Neural progenitor cell (in vitro differentiated cells): Measurements from ENCODE around the gene CHST8. TPM values are rescaled to one million over a fixed set of nuclear protein-coding genes. Genes with fewer than 3 reads are reported as not detected.

ENCODE experiments used
- DNase-seq: peaks from one replicate; pipeline ENCODE4 v3.0.0-alpha.2; 2016; ENCODE audit warnings: low spot score
- H2AFZ ChIP-seq: fragments of 200-600 bp; sonication (generic); replicated peaks from 2 replicates; pipeline ENCODE4 v1.6.1; 2016; ENCODE audit warnings: antibody characterized with exemption
- H3F3A ChIP-seq: fragments of 200-600 bp; sonication (generic); 2 replicates; pipeline ENCODE4 v1.6.1; 2016; ENCODE audit warnings: antibody characterized with exemption, low read depth
- H3K27ac ChIP-seq: fragments of 200-600 bp; sonication (generic); 2 replicates; pipeline ENCODE4 v1.5.1; 2016; ENCODE audit warnings: mild to moderate bottlenecking
- H3K27me3 ChIP-seq: fragments of 200-600 bp; sonication (generic); 2 replicates; pipeline ENCODE4 v1.6.1; 2016; ENCODE audit warnings: mild to moderate bottlenecking, moderate library complexity
- H3K36me3 ChIP-seq: fragments of 200-600 bp; sonication (generic); 2 replicates; pipeline ENCODE4 v1.5.1; 2016
- H3K4me1 ChIP-seq: fragments of 200-600 bp; sonication (generic); 2 replicates; pipeline ENCODE4 v1.6.1; 2016; ENCODE audit warnings: mixed run types
- H3K4me2 ChIP-seq: fragments of 200-600 bp; sonication (generic); 2 replicates; pipeline ENCODE4 v1.6.1; 2016
- H3K4me3 ChIP-seq: fragments of 200-600 bp; sonication (generic); 2 replicates; pipeline ENCODE4 v1.5.1; 2016
- H3K79me2 ChIP-seq: fragments of 200-600 bp; sonication (generic); 2 replicates; pipeline ENCODE4 v1.6.1; 2016; ENCODE audit warnings: low read depth
- H3K9ac ChIP-seq: fragments of 200-600 bp; sonication (generic); 2 replicates; pipeline ENCODE4 v1.6.1; 2016
- H3K9me3 ChIP-seq: fragments of 200-600 bp; sonication (generic); 2 replicates; pipeline ENCODE4 v1.5.1; 2016; ENCODE audit warnings: low read depth
- H4K20me1 ChIP-seq: fragments of 200-600 bp; sonication (generic); 2 replicates; pipeline ENCODE4 v1.6.1; 2016; ENCODE audit warnings: low read depth
- H3K27ac Mint-ChIP-seq: 3 replicates; pipeline ENCODE4 v1.8.0; 2021; ENCODE audit warnings: mixed read lengths
- H3K27me3 Mint-ChIP-seq: 2 replicates; pipeline ENCODE4 v1.8.0; 2022; ENCODE audit warnings: low read depth, mild to moderate bottlenecking, inconsistent platforms, moderate library complexity, mixed read lengths; ENCODE audit not compliant: insufficient read depth
- H3K36me3 Mint-ChIP-seq: 3 replicates; pipeline ENCODE4 v1.8.0; 2021; ENCODE audit warnings: mixed read lengths
- H3K4me1 Mint-ChIP-seq: 3 replicates; pipeline ENCODE4 v1.8.0; 2021; ENCODE audit warnings: mixed read lengths
- H3K4me3 Mint-ChIP-seq: 3 replicates; pipeline ENCODE4 v1.8.0; 2021; ENCODE audit warnings: mild to moderate bottlenecking, moderate library complexity, mixed read lengths
- H3K9me3 Mint-ChIP-seq: 3 replicates; pipeline ENCODE4 v1.8.0; 2020; ENCODE audit warnings: mixed read lengths
- CTCF ChIP-seq: fragments of 200-600 bp; sonication (generic); IDR thresholded peaks from 2 replicates; pipeline ENCODE4 v1.5.1; 2017; ENCODE audit warnings: antibody characterized with exemption, mild to moderate bottlenecking
- EZH2 ChIP-seq: fragments of 200-600 bp; sonication (generic); IDR thresholded peaks from 2 replicates; pipeline ENCODE4 v1.6.1; 2017; ENCODE audit warnings: antibody characterized with exemption, mild to moderate bottlenecking, moderate library complexity
- EZH2phosphoT487 ChIP-seq: fragments of 200-600 bp; sonication (generic); IDR thresholded peaks from 2 replicates; pipeline ENCODE4 v1.6.1; 2017; ENCODE audit warnings: antibody characterized with exemption
- total RNA-seq: library from RNA; depleted of rRNA; stranded (reverse); fragments of >200 nt; gene quantifications from 2 replicates; pipeline ENCODE4 v1.2.3, GENCODE V29; 2015; ENCODE audit warnings: low replicate concordance

The CHST8 gene
- total RNA-seq, 1 donor from 2014 or later, result 0.92 TPM

GRCh38 chr19:33701565-33701964, 79.8 kb downstream of the CHST8 start:
- Histone ChIP-seq H3K27ac (no peak overlapping the region), H3K4me3 (no peak overlapping the region), H3K9me3 (no peaks in the 10 kb centered on the region), H3K79me2 (no peaks in the 10 kb centered on the region), H3F3A (no peaks in the 10 kb centered on the region), H3K4me2 (no peak overlapping the region), H4K20me1 (no peaks in the 10 kb centered on the region), H3K4me1 (no peaks in the 10 kb centered on the region), H3K9ac (no peak overlapping the region), H3K36me3 (no peaks in the 10 kb centered on the region), H2AFZ (no peak overlapping the region), H3K27me3 (no peaks in the 10 kb centered on the region)
- H3K4me3 Mint-ChIP-seq, result no peak overlapping the region
- no peaks in the 10 kb centered on the region for H3K4me1 Mint-ChIP-seq
- DNase-seq, result no peak
- TF ChIP-seq CTCF, result no peak
- TF ChIP-seq EZH2, result no peak
- no peak for TF ChIP-seq EZH2phosphoT487
- no peak overlapping the region for H3K27ac Mint-ChIP-seq
- H3K9me3 Mint-ChIP-seq, result no peaks in the 10 kb centered on the region
- H3K27me3 Mint-ChIP-seq, result peaks cover 5% of the 10 kb centered on the region
- H3K36me3 Mint-ChIP-seq, result no peaks in the 10 kb centered on the region

- H3K4me3 Mint-ChIP-seq, result no peak overlapping the region
- no peak for DNase-seq
- no peak overlapping the region for H3K9ac ChIP-seq
- H3K4me3 ChIP-seq, result no peak overlapping the region
- no peaks in the 10 kb centered on the region for H3K4me1 ChIP-seq
- no peak overlapping the region for H3K4me2 ChIP-seq
- no peaks in the 10 kb centered on the region for H3K9me3 Mint-ChIP-seq
- peaks cover 6% of the 10 kb centered on the region for H3K27me3 Mint-ChIP-seq
- no peaks in the 10 kb centered on the region for H3K36me3 ChIP-seq
- H3F3A ChIP-seq, result no peaks in the 10 kb centered on the region
- no peaks in the 10 kb centered on the region for H3K27me3 ChIP-seq
- H4K20me1 ChIP-seq, result no peaks in the 10 kb centered on the region
- H3K79me2 ChIP-seq, result no peaks in the 10 kb centered on the region
- TF ChIP-seq EZH2, result no peak
- TF ChIP-seq CTCF, result no peak
- no peak for TF ChIP-seq EZH2phosphoT487
- no peaks in the 10 kb centered on the region for H3K9me3 ChIP-seq
- H3K27ac ChIP-seq, result no peak overlapping the region
- peaks cover 4% of the 10 kb centered on the region for H3K4me1 Mint-ChIP-seq
- H3K36me3 Mint-ChIP-seq, result no peaks in the 10 kb centered on the region
- H3K27ac Mint-ChIP-seq, result no peak overlapping the region
- H2AFZ ChIP-seq, result no peak overlapping the region
These were observed 81.1 kb downstream of the CHST8 start for GRCh38 chr19:33702606-33703437.

- Histone ChIP-seq H3K27ac (no peak overlapping the region), H3K9ac (no peak overlapping the region), H3K4me1 (no peaks in the 10 kb centered on the region), H3F3A (no peaks in the 10 kb centered on the region), H2AFZ (no peak overlapping the region), H3K36me3 (no peaks in the 10 kb centered on the region), H3K9me3 (no peaks in the 10 kb centered on the region), H3K4me2 (no peak overlapping the region), H3K4me3 (no peak overlapping the region), H4K20me1 (no peaks in the 10 kb centered on the region), H3K79me2 (no peaks in the 10 kb centered on the region), H3K27me3 (no peaks in the 10 kb centered on the region)
- DNase-seq, result no peak
- Mint-ChIP-seq H3K4me1 (peaks cover 4% of the 10 kb centered on the region), H3K27ac (no peak overlapping the region), H3K27me3 (peaks cover 6% of the 10 kb centered on the region), H3K9me3 (no peaks in the 10 kb centered on the region), H3K36me3 (no peaks in the 10 kb centered on the region), H3K4me3 (no peak overlapping the region)
- TF ChIP-seq EZH2 (no peak), CTCF (no peak), EZH2phosphoT487 (no peak)
These were observed 81.6 kb downstream of the CHST8 start for GRCh38 chr19:33703438-33703750.
